SK-N-SH treated with all-trans-retinoic acid at 6 μM for 48 hours (cell line): Measurements from ENCODE around the gene SAP30.

Source experiments
- ISL1 ChIP-seq: fragments of 250-450 bp; sonication (Bioruptor Pico); IDR thresholded peaks from 2 replicates; pipeline ENCODE4 v2.1.2; 2022; ENCODE audit warnings: mild to moderate bottlenecking, moderate library complexity
- ZFP3 ChIP-seq: fragments of 250-450 bp; sonication (Bioruptor Pico); IDR thresholded peaks from 2 replicates; pipeline ENCODE4 v1.5.0; 2020; ENCODE audit warnings: mild to moderate bottlenecking, moderate library complexity

DNA sequence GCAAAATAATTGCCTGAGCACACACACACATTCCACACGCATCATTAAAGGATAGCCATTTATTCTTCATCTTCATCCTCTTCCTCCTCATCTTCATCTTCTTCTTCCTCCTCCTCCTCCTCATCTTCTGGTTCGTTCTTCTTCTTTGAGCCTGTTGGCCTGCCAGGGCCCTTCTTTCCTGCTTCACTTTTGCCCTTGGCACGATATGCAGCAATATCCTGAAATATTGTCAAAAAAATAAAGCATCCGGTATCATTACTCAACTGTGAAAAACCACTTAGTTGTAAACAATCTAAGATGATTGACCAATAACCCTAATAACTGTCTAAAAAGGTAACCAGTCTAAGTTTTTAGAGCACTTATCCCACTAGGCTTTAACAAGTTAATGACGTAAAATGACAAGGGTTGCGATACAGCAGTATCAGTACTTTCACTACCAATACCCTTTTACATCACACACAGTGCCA, 38.7 kb upstream of the SAP30 start:
- TF ChIP-seq ISL1 (CRISPR knock-in tag): no peak
- TF ChIP-seq ZFP3 (CRISPR knock-in tag): no peak
